HCT116 (cell line): Measurements from ENCODE around the gene UCKL1. TPM values are rescaled to one million over a fixed set of nuclear protein-coding genes. Genes with fewer than 3 reads are reported as not detected.

Experiments
- ATAC-seq: fragments of 200-7000 bp; cut with Tn5 transposase; 2 replicates; pipeline ENCODE4 v1.9.1; 2020; ENCODE audit warnings: mild to moderate bottlenecking, moderate library complexity
- BruUV-seq: library from RNA; stranded (reverse); fragments of 400-500 nt; replicated peaks from 2 replicates; lab custom pipeline; 2021; lab: Mats Ljungman, UMichigan
- CTCF ChIA-PET: fragments of 300-600 bp; sonication (Branson Sonifier 250); formaldehyde crosslinking; loops from one replicate; lab custom pipeline; 2021; ENCODE audit warnings: antibody characterized with exemption; lab: Charles Lee
- POLR2A ChIA-PET: fragments of 300-600, 350-600 bp; sonication (Branson Sonifier 250); formaldehyde crosslinking; loops from one replicate; lab custom pipeline; 2021; ENCODE audit warnings: antibody characterized with exemption; lab: Charles Lee
- RAD21 ChIA-PET, 2 experiments: fragments of 300-600 bp; sonication (Branson Sonifier 250); formaldehyde crosslinking; loops; one replicate each; lab custom pipeline; 2023; ENCODE audit warnings: low total read pairs in 2 of 2; ENCODE audit not compliant: uncharacterized antibody in 2 of 2, unreplicated experiment in 2 of 2, low non-redundant PET in 1 of 2; lab: Charles Lee
- DNase-seq: peaks from one replicate; pipeline ENCODE4 v3.0.0-alpha.2; 2010; ENCODE audit warnings: low read depth, low spot score
- H2AFZ ChIP-seq: fragments of 200-600 bp; shearing (Covaris generic), sonication (generic); 2 replicates; pipeline ENCODE4 v1.6.1; 2017; ENCODE audit warnings: low read depth, mixed run types, mixed read lengths, antibody characterized with exemption, low read length; ENCODE audit not compliant: poor library complexity, severe bottlenecking
- H3K27ac ChIP-seq: 2 replicates; pipeline ENCODE4 v1.5.1; 2012; ENCODE audit warnings: low read depth, low read length
- H3K27me3 ChIP-seq: fragments of 200-600 bp; sonication (generic); 2 replicates; pipeline ENCODE4 v1.6.1; 2016; ENCODE audit warnings: mixed run types, low read length, mixed read lengths; ENCODE audit not compliant: insufficient read depth
- H3K36me3 ChIP-seq, 2 experiments: fragments of 200-500 bp in 1 of 2; fragments of 200-600 bp in 1 of 2; sonication (Bioruptor generic) in 1 of 2; sonication (generic) in 1 of 2; 2 replicates each; pipeline versions ENCODE4 v1.5.1 to v1.6.1; 2014 to 2016; ENCODE audit warnings: low read length in 2 of 2, inconsistent platforms in 1 of 2, mixed read lengths in 1 of 2, mixed run types in 1 of 2; ENCODE audit not compliant: insufficient read depth in 2 of 2, control insufficient read depth in 1 of 2
- H3K4me1 ChIP-seq, 2 experiments: fragments of 200-600 bp in 1 of 2; sonication (generic) in 1 of 2; 2 replicates each; pipeline versions ENCODE4 v1.5.1 to v1.6.1; 2012 to 2017; ENCODE audit warnings: low read length in 2 of 2, inconsistent platforms in 1 of 2, mild to moderate bottlenecking in 1 of 2, mixed read lengths in 1 of 2, mixed run types in 1 of 2, moderate library complexity in 1 of 2; ENCODE audit not compliant: insufficient read depth in 2 of 2, control insufficient read depth in 1 of 2
- H3K4me2 ChIP-seq: fragments of 200-600 bp; sonication (generic); 2 replicates; pipeline ENCODE4 v1.6.1; 2017; ENCODE audit warnings: mixed run types, low read length, mixed read lengths
- H3K4me3 ChIP-seq, 2 experiments: fragments of 200-600 bp in 1 of 2; sonication (generic) in 1 of 2; replicated peaks in 1 of 2; 2 replicates each; pipeline ENCODE4 v1.5.1; 2011 to 2016; ENCODE audit warnings: low read length in 2 of 2, control low read depth in 1 of 2, low read depth in 1 of 2, mild to moderate bottlenecking in 1 of 2, mixed read lengths in 1 of 2, mixed run types in 1 of 2
- H3K79me2 ChIP-seq: fragments of 200-600 bp; sonication (generic); 2 replicates; pipeline ENCODE4 v1.6.1; 2017; ENCODE audit warnings: mild to moderate bottlenecking, mixed run types, low read length, moderate library complexity, mixed read lengths; ENCODE audit not compliant: insufficient read depth
- H3K9ac ChIP-seq: fragments of 200-600 bp; sonication (generic); 2 replicates; pipeline ENCODE4 v1.6.1; 2016; ENCODE audit warnings: low read length, mixed read lengths
- H3K9me2 ChIP-seq: fragments of 200-600 bp; sonication (generic), shearing (Covaris generic); 2 replicates; pipeline ENCODE4 v1.6.1; 2017; ENCODE audit warnings: mixed run types, mild to moderate bottlenecking, moderate library complexity; ENCODE audit not compliant: insufficient read depth
- H3K9me3 ChIP-seq, 2 experiments: fragments of 200-500 bp in 1 of 2; fragments of 200-600 bp in 1 of 2; sonication (Bioruptor generic) in 1 of 2; sonication (generic) in 1 of 2; 2 replicates each; pipeline ENCODE4 v1.6.1; 2014 to 2017; ENCODE audit warnings: low read length in 2 of 2, mixed read lengths in 2 of 2, inconsistent platforms in 1 of 2, low read depth in 1 of 2, mild to moderate bottlenecking in 1 of 2, mixed run types in 1 of 2, moderate library complexity in 1 of 2; ENCODE audit not compliant: control insufficient read depth in 1 of 2, insufficient read depth in 1 of 2
- H4K20me1 ChIP-seq: fragments of 200-600 bp; sonication (generic), shearing (Covaris generic); 2 replicates; pipeline ENCODE4 v1.6.1; 2017; ENCODE audit warnings: mixed run types, mild to moderate bottlenecking, moderate library complexity; ENCODE audit not compliant: insufficient read depth
- CEBPB ChIP-seq: IDR thresholded peaks from 2 replicates; pipeline ENCODE4 v1.6.1; 2012; ENCODE audit warnings: low read depth
- CTCF ChIP-seq, 3 experiments: fragments of 200-600 bp in 1 of 3; sonication (generic) in 1 of 3; IDR thresholded peaks in 2 of 3; conservative IDR thresholded peaks in 1 of 3; 2 replicates each; pipeline ENCODE4 v1.5.1; 2012 to 2017; ENCODE audit warnings: low read depth in 2 of 3, low read length in 2 of 3, antibody characterized with exemption in 1 of 3, borderline replicate concordance in 1 of 3, control low read depth in 1 of 3, mild to moderate bottlenecking in 1 of 3, mixed read lengths in 1 of 3, mixed run types in 1 of 3, moderate library complexity in 1 of 3; ENCODE audit not compliant: insufficient read depth in 1 of 3
- ELF1 ChIP-seq: IDR thresholded peaks from 2 replicates; pipeline ENCODE4 v1.6.1; 2012; ENCODE audit warnings: low read depth, borderline replicate concordance
- EZH2 ChIP-seq: fragments of 200-600 bp; sonication (generic); IDR thresholded peaks from 2 replicates; pipeline ENCODE4 v1.6.1; 2017; ENCODE audit warnings: antibody characterized with exemption, mixed run types
- EZH2phosphoT487 ChIP-seq: fragments of 200-600 bp; IDR thresholded peaks from 2 replicates; pipeline ENCODE4 v1.6.1; 2018; ENCODE audit warnings: antibody characterized with exemption, borderline replicate concordance
- FOSL1 ChIP-seq: IDR thresholded peaks from 2 replicates; pipeline ENCODE4 v1.6.1; 2012; ENCODE audit warnings: low read depth
- JUND ChIP-seq: IDR thresholded peaks from 2 replicates; pipeline ENCODE4 v1.6.1; 2012
- POLR2A ChIP-seq: IDR thresholded peaks from 2 replicates; pipeline ENCODE4 v1.7.0; 2011; ENCODE audit warnings: borderline replicate concordance; ENCODE audit not compliant: insufficient read depth, insufficient read length; ENCODE audit errors: extremely low read depth
- REST ChIP-seq: IDR thresholded peaks from 2 replicates; pipeline ENCODE4 v1.6.1; 2012; ENCODE audit warnings: low read depth
- SRF ChIP-seq: IDR thresholded peaks from 2 replicates; pipeline ENCODE4 v1.6.1; 2012; ENCODE audit warnings: low read depth
- TCF7L2 ChIP-seq: IDR thresholded peaks from 2 replicates; pipeline ENCODE4 v1.7.0; 2011; ENCODE audit warnings: borderline replicate concordance, inconsistent platforms; ENCODE audit not compliant: insufficient read depth, insufficient read length; ENCODE audit errors: extremely low read depth
- ZFX ChIP-seq: fragments of 450-650 bp; IDR thresholded peaks from 2 replicates; pipeline ENCODE4 v1.6.1; 2017
- ZNF274 ChIP-seq: fragments of 200-500 bp; sonication (Bioruptor generic); IDR thresholded peaks from 2 replicates; pipeline ENCODE4 v1.6.1; 2014; ENCODE audit warnings: mild to moderate bottlenecking, low read depth, low read length, inconsistent platforms
- intact Hi-C: fragments of 100-400 bp; cut with micrococcal nuclease; formaldehyde crosslinking; loops from 2 replicates; pipeline ENCODE4 v1.10.0; 2022
- total RNA-seq: library from RNA; stranded (reverse); gene quantifications from one replicate; pipeline ENCODE4 v1.2.1, GENCODE V29; 2021; ENCODE audit not compliant: unreplicated experiment
- TF ChIP-seq, protein P1 (sequence below): IDR thresholded peaks from 2 replicates; pipeline ENCODE4 v1.6.1; 2011; ENCODE audit warnings: mild to moderate bottlenecking, low read length, moderate library complexity; ENCODE audit not compliant: insufficient replicate concordance; ENCODE audit errors: extremely low read depth

The UCKL1 gene
- total RNA-seq, 1 experiment from 2014 or later = 54.2 TPM

- no peaks in the 10 kb centered on the region for H3K4me1 ChIP-seq
- H3K9me3 ChIP-seq = no peaks in the 10 kb centered on the region
- H3K27me3 ChIP-seq = no peaks in the 10 kb centered on the region
- intact Hi-C loops = no loop called here
- H3K4me2 ChIP-seq = no peak overlapping the region
- peaks cover 10 to 12% of the 10 kb centered on the region in 2 experiments for H3K36me3 ChIP-seq
- no peak overlapping the region for H3K27ac ChIP-seq
- ChIA-PET POLR2A (no interaction called here), RAD21 (no interaction called here), CTCF (no interaction called here)
- no peaks in the 10 kb centered on the region for H4K20me1 ChIP-seq
- no peak for TF ChIP-seq ZNF274
- no peak for TF ChIP-seq SRF
- TF ChIP-seq POLR2A = no peak
- TF ChIP-seq ELF1 = no peak
- TF ChIP-seq CEBPB = no peak
- TF ChIP-seq TCF7L2 = no peak
- TF ChIP-seq CTCF (IDR thresholded peaks at IDR 0.05 in 2 of 3, conservative IDR thresholded peaks at IDR 0.05 in 1 of 3; ENCODE audit: borderline replicate concordance in 1 of 3, insufficient read depth in 1 of 3, low read depth in 2 of 3, low read length in 2 of 3) = no peak
- TF ChIP-seq REST = no peak
- no peak for TF ChIP-seq FOSL1
- no peak for TF ChIP-seq EZH2phosphoT487
- TF ChIP-seq EZH2 = no peak
- TF ChIP-seq JUND = no peak
- TF ChIP-seq, protein P1, sequence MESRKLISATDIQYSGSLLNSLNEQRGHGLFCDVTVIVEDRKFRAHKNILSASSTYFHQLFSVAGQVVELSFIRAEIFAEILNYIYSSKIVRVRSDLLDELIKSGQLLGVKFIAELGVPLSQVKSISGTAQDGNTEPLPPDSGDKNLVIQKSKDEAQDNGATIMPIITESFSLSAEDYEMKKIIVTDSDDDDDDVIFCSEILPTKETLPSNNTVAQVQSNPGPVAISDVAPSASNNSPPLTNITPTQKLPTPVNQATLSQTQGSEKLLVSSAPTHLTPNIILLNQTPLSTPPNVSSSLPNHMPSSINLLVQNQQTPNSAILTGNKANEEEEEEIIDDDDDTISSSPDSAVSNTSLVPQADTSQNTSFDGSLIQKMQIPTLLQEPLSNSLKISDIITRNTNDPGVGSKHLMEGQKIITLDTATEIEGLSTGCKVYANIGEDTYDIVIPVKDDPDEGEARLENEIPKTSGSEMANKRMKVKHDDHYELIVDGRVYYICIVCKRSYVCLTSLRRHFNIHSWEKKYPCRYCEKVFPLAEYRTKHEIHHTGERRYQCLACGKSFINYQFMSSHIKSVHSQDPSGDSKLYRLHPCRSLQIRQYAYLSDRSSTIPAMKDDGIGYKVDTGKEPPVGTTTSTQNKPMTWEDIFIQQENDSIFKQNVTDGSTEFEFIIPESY = no peak
- TF ChIP-seq ZFX = no peak
- no peak overlapping the region for H3K9ac ChIP-seq
- H2AFZ ChIP-seq = no peak overlapping the region
- ATAC-seq = no peak
- DNase-seq = no peak
- no peaks in the 10 kb centered on the region for H3K9me2 ChIP-seq
- H3K79me2 ChIP-seq = peaks cover 71% of the 10 kb centered on the region
- no TSS peak for BruUV-seq
- no peak overlapping the region for H3K4me3 ChIP-seq
Observed at GRCh38 chr20:63923651-63924050, 32.6 kb downstream of the UCKL1 start.
